Measurements from ENCODE around the gene COX5A. TPM values are rescaled to one million over a fixed set of nuclear protein-coding genes. Genes with fewer than 3 reads are reported as not detected.
"Not testable (repeated sequence)": the region's sequence is repeated elsewhere in the genome, so short reads cannot be mapped to it uniquely, and the experiment has no call there.

The COX5A gene
- total RNA-seq, 1 experiment from 2014 or later, result 280 TPM

GRCh38 chr15:74889883-74890664 is 47.8 kb downstream of the COX5A start, which contains the start of gene MPI:
TSS of gene MPI (plus strand) at chr15:74890042. CDS start at chr15:74890074, 32 bp downstream.
- BruUV-seq (replicated peaks), result no TSS peak
- Mint-ChIP-seq H3K9me3 (ENCODE audit: low read depth, unreplicated experiment) (no peaks in the 10 kb centered on the region), H3K4me1 (ENCODE audit: low read depth, unreplicated experiment) (peaks cover 48% of the 10 kb centered on the region), H3K36me3 (ENCODE audit: insufficient read depth, unreplicated experiment) (peaks cover 39% of the 10 kb centered on the region), H3K27ac (ENCODE audit: unreplicated experiment) (peak within 1 kb of the TSS; percentile 57), H3K27me3 (ENCODE audit: unreplicated experiment) (no peaks in the 10 kb centered on the region), H3K4me3 (ENCODE audit: low read depth, unreplicated experiment) (peak within 1 kb of the TSS; percentile 84)
- TF ChIP-seq CTCF (IDR thresholded peaks at IDR 0.05; ENCODE audit: unreplicated experiment), result peak; percentile 29
- intact Hi-C loops (cut with micrococcal nuclease; ENCODE audit: unreplicated experiment), result no loop called here
- DNase-seq, result peak; percentile 91
- CTCF ChIA-PET, result interaction anchor here (0.6 to 1.1 kb wide), 6 partner anchors 10 to 181 kb away, joined by 3 to 9 read pairs (median 4); partner anchors contain the start of gene FAM219B

DNA sequence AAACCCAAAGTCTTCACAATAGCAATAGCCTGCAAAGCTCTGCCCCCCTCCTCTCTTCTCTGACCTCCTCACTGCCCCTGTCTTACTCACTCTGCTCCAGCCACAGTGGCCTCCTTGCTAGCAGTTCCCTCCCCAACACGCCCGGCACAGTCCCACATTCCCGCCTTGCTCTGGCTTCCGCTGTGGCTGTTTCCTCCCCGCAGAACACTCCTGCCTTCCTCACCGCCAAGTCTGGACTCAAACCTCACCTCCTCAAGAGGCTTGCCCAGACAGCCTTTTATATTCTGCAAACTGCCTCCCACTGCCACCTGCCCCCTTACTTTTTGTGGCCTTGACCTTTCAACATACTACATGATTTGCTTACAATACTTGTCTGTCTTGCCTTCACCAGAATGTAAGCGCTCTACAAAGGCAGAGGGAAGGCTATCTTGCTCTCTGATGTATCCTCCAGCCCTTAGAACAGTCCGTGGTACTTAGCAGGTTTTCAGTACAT is 48.4 kb downstream of the COX5A start:
- H3K27me3 Mint-ChIP-seq (ENCODE audit: unreplicated experiment), result no peaks in the 10 kb centered on the region
- H3K36me3 Mint-ChIP-seq (ENCODE audit: insufficient read depth, unreplicated experiment), result peaks cover 34% of the 10 kb centered on the region
- CTCF ChIA-PET, result interaction anchor here (0.9 to 1.1 kb wide), 4 partner anchors 10 to 25 kb away, joined by 3 to 9 read pairs (median 4); partner anchors contain the start of gene FAM219B
- no peaks in the 10 kb centered on the region for H3K9me3 Mint-ChIP-seq (ENCODE audit: low read depth, unreplicated experiment)
- H3K4me1 Mint-ChIP-seq (ENCODE audit: low read depth, unreplicated experiment), result peaks cover 54% of the 10 kb centered on the region
- peak overlapping the region; percentile 84 for H3K4me3 Mint-ChIP-seq (ENCODE audit: low read depth, unreplicated experiment)
- peak overlapping the region; percentile 57 for H3K27ac Mint-ChIP-seq (ENCODE audit: unreplicated experiment)
- BruUV-seq (replicated peaks), result no TSS peak
- intact Hi-C loops (cut with micrococcal nuclease; ENCODE audit: unreplicated experiment), result no loop called here
- DNase-seq, result no peak
- no peak for TF ChIP-seq CTCF (IDR thresholded peaks at IDR 0.05; ENCODE audit: unreplicated experiment)

- Mint-ChIP-seq H3K4me1 (ENCODE audit: low read depth, unreplicated experiment) (peaks cover 57% of the 10 kb centered on the region), H3K9me3 (ENCODE audit: low read depth, unreplicated experiment) (no peaks in the 10 kb centered on the region), H3K4me3 (ENCODE audit: low read depth, unreplicated experiment) (no peak overlapping the region), H3K27ac (ENCODE audit: unreplicated experiment) (no peak overlapping the region), H3K27me3 (ENCODE audit: unreplicated experiment) (no peaks in the 10 kb centered on the region), H3K36me3 (ENCODE audit: insufficient read depth, unreplicated experiment) (peaks cover 29% of the 10 kb centered on the region)
- intact Hi-C loops (cut with micrococcal nuclease; ENCODE audit: unreplicated experiment), result no loop called here
- CTCF ChIA-PET, result no interaction called here
- DNase-seq, result no peak
- BruUV-seq (replicated peaks), result no TSS peak
- TF ChIP-seq CTCF (IDR thresholded peaks at IDR 0.05; ENCODE audit: unreplicated experiment), result no peak
Observed at GRCh38 chr15:74888716-74889115, 49.2 kb downstream of the COX5A start.

DNA sequence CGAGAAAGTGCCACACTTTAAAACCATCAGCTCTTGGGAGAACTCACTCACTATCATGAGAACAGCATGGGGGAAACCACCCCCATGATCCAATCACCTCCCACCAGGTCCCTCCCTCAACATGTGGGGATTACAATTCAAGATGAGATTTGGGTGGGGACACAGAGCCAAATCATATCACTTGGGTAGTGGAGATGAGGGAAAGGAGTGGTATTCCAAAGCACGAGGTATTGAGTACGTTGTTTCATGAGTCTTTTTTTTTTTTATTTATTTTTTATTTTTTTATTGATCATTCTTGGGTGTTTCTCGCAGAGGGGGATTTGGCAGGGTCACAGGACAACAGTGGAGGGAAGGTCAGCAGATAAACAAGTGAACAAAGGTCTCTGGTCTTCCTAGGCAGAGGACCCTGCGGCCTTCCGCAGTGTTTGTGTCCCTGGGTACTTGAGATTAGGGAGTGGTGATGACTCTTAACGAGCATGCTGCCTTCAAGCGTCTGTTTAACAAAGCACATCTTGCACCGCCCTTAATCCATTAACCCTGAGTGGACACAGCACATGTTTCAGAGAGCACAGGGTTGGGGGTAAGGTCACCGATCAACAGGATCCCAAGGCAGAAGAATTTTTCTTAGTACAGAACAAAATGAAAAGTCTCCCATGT is 50.2 kb downstream of the COX5A start:
- H3K27me3 Mint-ChIP-seq (ENCODE audit: unreplicated experiment); H3K27ac Mint-ChIP-seq (ENCODE audit: unreplicated experiment); H3K9me3 Mint-ChIP-seq (ENCODE audit: low read depth, unreplicated experiment); BruUV-seq (replicated peaks); DNase-seq; intact Hi-C loops (cut with micrococcal nuclease; ENCODE audit: unreplicated experiment); H3K4me3 Mint-ChIP-seq (ENCODE audit: low read depth, unreplicated experiment); CTCF ChIA-PET: not testable (repeated sequence)
- H3K4me1 Mint-ChIP-seq (ENCODE audit: low read depth, unreplicated experiment), result peaks cover 48% of the 10 kb centered on the region
- peaks cover 26% of the 10 kb centered on the region for H3K36me3 Mint-ChIP-seq (ENCODE audit: insufficient read depth, unreplicated experiment)
